WI38 (cell line): ENCODE measurements around the gene KITLG.

Source experiments
- H3K4me3 ChIP-seq: 2 replicates; pipeline ENCODE4 v1.5.1; 2011; ENCODE audit warnings: low read depth, mild to moderate bottlenecking, control low read depth, low read length
- TF ChIP-seq, protein P1 (sequence below): IDR thresholded peaks from 2 replicates; pipeline ENCODE4 v1.5.1; 2012; ENCODE audit warnings: low read depth, mild to moderate bottlenecking, control low read depth, low read length

KITLG gene

DNA sequence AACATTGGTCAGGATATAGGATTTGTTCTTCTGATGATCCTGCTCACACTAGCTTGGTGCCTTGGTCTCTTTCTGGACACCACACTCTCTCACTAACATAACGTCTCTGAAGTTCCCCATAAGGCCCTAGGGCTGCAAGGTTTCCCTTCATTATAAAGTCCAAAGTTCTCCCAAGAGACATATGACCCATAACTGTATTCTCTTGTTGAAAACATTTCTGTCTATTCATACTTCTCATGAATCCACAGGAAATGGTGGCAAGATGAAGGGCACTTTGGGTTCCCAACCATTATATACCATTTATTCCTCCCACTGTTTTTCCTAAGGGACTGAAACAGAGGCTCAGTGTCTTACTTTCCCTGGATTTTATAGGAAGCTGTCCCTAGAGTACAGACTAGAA is 37.1 kb upstream of the KITLG start:
- TF ChIP-seq, protein P1, sequence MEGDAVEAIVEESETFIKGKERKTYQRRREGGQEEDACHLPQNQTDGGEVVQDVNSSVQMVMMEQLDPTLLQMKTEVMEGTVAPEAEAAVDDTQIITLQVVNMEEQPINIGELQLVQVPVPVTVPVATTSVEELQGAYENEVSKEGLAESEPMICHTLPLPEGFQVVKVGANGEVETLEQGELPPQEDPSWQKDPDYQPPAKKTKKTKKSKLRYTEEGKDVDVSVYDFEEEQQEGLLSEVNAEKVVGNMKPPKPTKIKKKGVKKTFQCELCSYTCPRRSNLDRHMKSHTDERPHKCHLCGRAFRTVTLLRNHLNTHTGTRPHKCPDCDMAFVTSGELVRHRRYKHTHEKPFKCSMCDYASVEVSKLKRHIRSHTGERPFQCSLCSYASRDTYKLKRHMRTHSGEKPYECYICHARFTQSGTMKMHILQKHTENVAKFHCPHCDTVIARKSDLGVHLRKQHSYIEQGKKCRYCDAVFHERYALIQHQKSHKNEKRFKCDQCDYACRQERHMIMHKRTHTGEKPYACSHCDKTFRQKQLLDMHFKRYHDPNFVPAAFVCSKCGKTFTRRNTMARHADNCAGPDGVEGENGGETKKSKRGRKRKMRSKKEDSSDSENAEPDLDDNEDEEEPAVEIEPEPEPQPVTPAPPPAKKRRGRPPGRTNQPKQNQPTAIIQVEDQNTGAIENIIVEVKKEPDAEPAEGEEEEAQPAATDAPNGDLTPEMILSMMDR = no peak
- no peak overlapping the region for H3K4me3 ChIP-seq

- TF ChIP-seq, protein P1 = no peak
- H3K4me3 ChIP-seq = no peak overlapping the region
These were observed 35.2 kb upstream of the KITLG start for GRCh38 chr12:88615490-88615889.

DNA sequence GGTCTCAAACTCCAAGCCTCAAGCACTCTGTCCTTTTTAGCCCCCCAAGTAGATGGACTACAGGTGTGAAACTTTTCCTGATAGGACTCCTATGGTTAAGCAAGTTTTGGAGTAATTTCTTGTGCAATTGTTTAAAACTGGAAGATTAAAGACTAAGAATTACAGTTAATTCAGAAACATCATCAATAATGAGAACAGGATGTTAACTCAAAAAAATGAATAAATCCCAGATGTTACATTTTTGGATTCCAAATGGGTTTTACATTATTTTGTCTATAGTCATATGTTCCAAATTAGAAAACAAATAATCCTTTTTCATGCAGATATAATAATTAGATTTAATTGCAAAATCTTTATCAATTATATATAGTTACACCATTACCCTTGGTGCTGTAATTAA is 24.4 kb upstream of the KITLG start:
- TF ChIP-seq, protein P1 = no peak
- no peak overlapping the region for H3K4me3 ChIP-seq

DNA sequence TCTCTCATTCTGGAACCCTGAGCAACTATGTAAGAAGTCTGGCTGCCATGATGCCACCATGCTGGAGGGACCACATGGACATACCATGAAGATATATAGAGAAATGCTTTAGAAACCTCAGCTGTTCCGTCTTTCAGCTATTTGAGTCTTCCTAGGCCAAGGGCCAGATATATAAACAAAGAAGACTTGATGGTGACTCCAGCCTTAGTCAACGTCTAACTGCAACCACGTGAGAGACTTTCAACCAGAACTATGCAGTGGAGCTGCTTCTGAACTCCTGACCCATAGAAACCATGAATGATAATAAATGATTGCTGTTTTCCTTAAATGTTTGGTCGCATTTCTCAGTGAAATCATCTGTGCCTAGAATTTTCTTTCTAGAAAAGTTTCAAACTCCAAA is 20.0 kb upstream of the KITLG start:
- no peak overlapping the region for H3K4me3 ChIP-seq
- TF ChIP-seq, protein P1 = no peak

- H3K4me3 ChIP-seq = no peak overlapping the region
- TF ChIP-seq, protein P1 = no peak
These were observed 17.1 kb upstream of the KITLG start for GRCh38 chr12:88597365-88597764.

DNA sequence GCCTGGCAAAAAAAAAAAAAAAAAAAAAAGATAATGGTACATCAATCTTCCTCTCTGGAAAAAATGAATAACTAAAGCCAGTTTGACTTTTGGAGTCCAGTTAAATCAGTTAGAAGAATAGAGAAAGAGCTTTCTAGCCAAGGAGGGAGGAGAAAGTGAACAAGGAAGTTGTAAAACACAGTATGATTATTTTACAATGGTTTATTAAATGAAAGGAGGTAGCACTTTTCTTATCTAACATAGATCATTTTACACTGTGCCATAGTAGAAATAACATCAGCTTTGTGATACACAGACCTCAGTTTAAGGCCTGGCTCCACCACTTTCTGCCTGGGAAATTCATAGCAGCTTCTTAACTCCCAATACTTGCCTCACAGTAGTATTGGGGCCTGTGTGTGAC is 15.4 kb upstream of the KITLG start:
- TF ChIP-seq, protein P1 = no peak
- H3K4me3 ChIP-seq = no peak overlapping the region

DNA sequence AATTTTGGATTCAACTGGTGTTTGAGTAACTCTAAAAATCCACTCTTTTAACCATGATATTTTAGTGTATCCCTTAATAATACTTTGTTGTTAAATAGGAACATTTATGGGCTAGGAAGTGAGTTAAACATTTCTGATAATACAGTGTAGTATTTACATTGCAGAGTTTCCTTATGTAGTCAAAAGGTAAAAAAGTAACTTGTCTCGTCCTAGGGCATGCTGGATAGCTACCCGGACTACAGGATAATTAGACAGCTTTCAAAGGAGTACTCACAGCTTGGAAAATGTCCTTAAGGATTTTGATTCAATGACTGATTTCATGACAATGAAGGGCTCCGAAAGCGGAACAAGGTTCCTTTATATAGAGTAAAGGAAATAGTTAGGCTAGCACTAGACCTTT is 14.5 kb upstream of the KITLG start:
- no peak overlapping the region for H3K4me3 ChIP-seq
- TF ChIP-seq, protein P1 = no peak
